HFFc6 (cell line): ENCODE results near the gene DNMBP. TPM values are rescaled to one million over a fixed set of nuclear protein-coding genes. Genes with fewer than 3 reads are reported as not detected.
"Not testable (repeated sequence)": the region's sequence is repeated elsewhere in the genome, so short reads cannot be mapped to it uniquely, and the experiment has no call there.

Experiments
- DNase-seq: peaks from one replicate; pipeline ENCODE4 v3.0.0-alpha.2; 2018
- H3K27ac Mint-ChIP-seq: 2 replicates; pipeline ENCODE4 v1.8.0; 2020; ENCODE audit warnings: mild to moderate bottlenecking, mixed read lengths
- H3K27me3 Mint-ChIP-seq: 2 replicates; pipeline ENCODE4 v1.8.0; 2021; ENCODE audit warnings: mild to moderate bottlenecking, moderate library complexity, mixed read lengths; ENCODE audit not compliant: insufficient read depth
- H3K36me3 Mint-ChIP-seq: 2 replicates; pipeline ENCODE4 v1.8.0; 2021; ENCODE audit warnings: low read depth, mixed read lengths
- H3K4me1 Mint-ChIP-seq: 2 replicates; pipeline ENCODE4 v1.8.0; 2020; ENCODE audit warnings: low read depth, mixed read lengths
- H3K4me3 Mint-ChIP-seq: 2 replicates; pipeline ENCODE4 v1.8.0; 2020; ENCODE audit warnings: mild to moderate bottlenecking, moderate library complexity, mixed read lengths
- H3K9me3 Mint-ChIP-seq: 2 replicates; pipeline ENCODE4 v1.8.0; 2020; ENCODE audit warnings: mild to moderate bottlenecking, mixed read lengths
- total RNA-seq, 6 experiments: library from RNA; stranded (reverse); fragmentation: NEBNext Ultra II Directional; extraction: Animal tissue kit (Norgen Biotek cat#: 25700); gene quantifications; 2 replicates in 1 of 6; 3 replicates in 5 of 6; pipeline ENCODE4 v1.2.3, GENCODE V29; 2021
- TF ChIP-seq, protein P1 (sequence below): fragments of 200-600 bp; sonication (generic); IDR thresholded peaks from 2 replicates; pipeline ENCODE4 v1.5.0; 2021; ENCODE audit warnings: antibody characterized with exemption, mild to moderate bottlenecking

The DNMBP gene
- total RNA-seq, 6 experiments from 2014 or later, result 24.9 to 44.7 (median 28.6) TPM

DNA sequence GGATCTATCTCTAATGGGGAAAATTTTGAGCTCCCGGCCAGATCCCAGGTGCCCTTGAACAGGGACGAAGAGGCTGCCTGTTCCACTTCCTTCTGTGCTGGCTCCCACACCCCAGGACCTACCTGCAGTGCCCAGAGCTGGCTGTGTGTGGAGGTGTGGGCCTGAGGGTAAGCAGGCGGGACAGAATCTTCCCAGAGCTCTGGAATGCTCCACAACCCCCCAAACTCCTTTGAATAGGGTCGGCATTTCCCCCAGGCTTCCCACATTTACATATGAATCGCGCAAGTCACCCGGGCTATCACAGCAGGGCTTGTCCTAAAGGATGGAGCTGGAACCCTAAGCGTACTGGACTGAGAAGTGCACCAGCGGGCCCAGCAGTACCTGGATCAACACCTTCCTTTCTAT, 95.9 kb downstream of the DNMBP start:
- Mint-ChIP-seq H3K9me3 (no peaks in the 10 kb centered on the region), H3K4me1 (peaks cover 45% of the 10 kb centered on the region), H3K27me3 (no peaks in the 10 kb centered on the region; the same call in 1 of the 2 replicates), H3K4me3 (no peak overlapping the region), H3K36me3 (peaks cover 27% of the 10 kb centered on the region), H3K27ac (peak overlapping the region; percentile 55)
- no peak for DNase-seq
- TF ChIP-seq, protein P1, sequence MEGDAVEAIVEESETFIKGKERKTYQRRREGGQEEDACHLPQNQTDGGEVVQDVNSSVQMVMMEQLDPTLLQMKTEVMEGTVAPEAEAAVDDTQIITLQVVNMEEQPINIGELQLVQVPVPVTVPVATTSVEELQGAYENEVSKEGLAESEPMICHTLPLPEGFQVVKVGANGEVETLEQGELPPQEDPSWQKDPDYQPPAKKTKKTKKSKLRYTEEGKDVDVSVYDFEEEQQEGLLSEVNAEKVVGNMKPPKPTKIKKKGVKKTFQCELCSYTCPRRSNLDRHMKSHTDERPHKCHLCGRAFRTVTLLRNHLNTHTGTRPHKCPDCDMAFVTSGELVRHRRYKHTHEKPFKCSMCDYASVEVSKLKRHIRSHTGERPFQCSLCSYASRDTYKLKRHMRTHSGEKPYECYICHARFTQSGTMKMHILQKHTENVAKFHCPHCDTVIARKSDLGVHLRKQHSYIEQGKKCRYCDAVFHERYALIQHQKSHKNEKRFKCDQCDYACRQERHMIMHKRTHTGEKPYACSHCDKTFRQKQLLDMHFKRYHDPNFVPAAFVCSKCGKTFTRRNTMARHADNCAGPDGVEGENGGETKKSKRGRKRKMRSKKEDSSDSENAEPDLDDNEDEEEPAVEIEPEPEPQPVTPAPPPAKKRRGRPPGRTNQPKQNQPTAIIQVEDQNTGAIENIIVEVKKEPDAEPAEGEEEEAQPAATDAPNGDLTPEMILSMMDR, result no peak

DNA sequence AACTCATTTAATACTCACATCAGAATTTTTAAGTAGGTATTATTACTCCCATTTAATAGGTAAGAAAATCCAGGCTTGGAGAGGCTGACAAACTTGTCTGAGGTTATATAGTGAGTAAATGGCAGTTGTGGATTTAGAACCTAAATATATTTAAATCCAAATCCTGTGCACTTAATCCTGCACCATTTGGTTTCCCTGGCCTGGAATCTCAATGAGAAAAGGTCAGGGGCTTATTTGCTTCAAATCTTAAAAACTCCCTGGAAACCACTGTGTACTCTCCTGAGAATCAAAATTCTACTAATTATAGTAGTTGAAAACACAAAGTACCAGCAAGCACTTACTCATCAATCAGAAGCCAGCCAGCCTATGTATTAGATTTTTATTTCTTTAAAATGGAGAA, 97.7 kb downstream of the DNMBP start:
- no peak overlapping the region for H3K4me3 Mint-ChIP-seq
- H3K27me3 Mint-ChIP-seq, result no peaks in the 10 kb centered on the region; the same call in 1 of the 2 replicates
- no peak for DNase-seq
- H3K27ac Mint-ChIP-seq, result peak overlapping the region; percentile 49
- H3K9me3 Mint-ChIP-seq, result no peaks in the 10 kb centered on the region
- peaks cover 51% of the 10 kb centered on the region for H3K4me1 Mint-ChIP-seq
- peaks cover 41% of the 10 kb centered on the region for H3K36me3 Mint-ChIP-seq
- TF ChIP-seq, protein P1, result no peak

DNA sequence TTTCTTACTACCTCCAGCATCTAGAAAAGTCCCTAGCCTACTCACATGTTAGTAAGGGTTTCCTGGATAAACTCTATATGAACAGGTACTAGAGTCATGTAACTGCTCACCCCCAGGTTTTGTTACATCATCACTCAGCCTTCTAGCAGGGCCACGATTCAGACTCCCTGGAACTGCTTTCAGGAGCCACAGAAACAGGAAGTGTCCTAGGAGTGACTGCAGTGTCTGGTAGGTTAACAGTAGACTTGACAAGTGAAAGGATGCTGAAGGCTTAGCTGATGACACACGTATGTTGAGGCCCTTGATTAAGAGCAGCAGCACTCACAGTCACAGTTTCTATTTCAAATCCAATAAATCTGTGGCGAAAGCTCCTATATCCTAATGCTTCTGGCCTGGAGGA, 101.2 kb downstream of the DNMBP start:
- Mint-ChIP-seq H3K27me3 (no peaks in the 10 kb centered on the region; the same call in 1 of the 2 replicates), H3K27ac (peak overlapping the region; percentile 79), H3K4me1 (peaks cover 59% of the 10 kb centered on the region), H3K9me3 (no peaks in the 10 kb centered on the region), H3K36me3 (peaks cover 65% of the 10 kb centered on the region), H3K4me3 (no peak overlapping the region)
- no peak for DNase-seq
- TF ChIP-seq, protein P1, result no peak

DNA sequence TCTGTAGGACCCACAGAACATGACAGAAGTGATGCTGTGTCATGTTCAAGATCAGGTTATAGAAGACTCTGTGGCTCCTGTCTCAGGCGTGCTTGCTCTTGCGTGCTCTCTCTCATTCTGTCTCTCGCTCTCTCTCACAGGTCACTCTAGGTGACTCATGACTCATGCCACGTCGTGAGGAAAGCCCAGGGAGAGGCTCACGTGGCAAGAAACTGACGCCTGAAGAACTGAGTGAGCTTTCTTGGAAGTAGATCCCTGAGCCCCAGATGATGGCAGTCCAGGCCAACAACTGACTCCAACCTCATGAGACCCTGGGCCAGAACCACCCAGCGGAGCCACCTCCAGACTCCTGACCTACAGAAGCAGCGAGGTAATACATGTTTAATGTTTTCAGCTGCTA, 103.3 kb downstream of the DNMBP start:
- TF ChIP-seq, protein P1, result 0 out of 2 replicates have a peak, but pooled peaks have one; percentile 11
- peaks cover 74% of the 10 kb centered on the region for H3K36me3 Mint-ChIP-seq
- no peak overlapping the region for H3K4me3 Mint-ChIP-seq
- H3K4me1 Mint-ChIP-seq, result peaks cover 53% of the 10 kb centered on the region
- peak overlapping the region; percentile 86 for H3K27ac Mint-ChIP-seq
- no peaks in the 10 kb centered on the region for H3K9me3 Mint-ChIP-seq
- no peaks in the 10 kb centered on the region; the same call in 1 of the 2 replicates for H3K27me3 Mint-ChIP-seq
- DNase-seq, result peak; percentile 42

DNA sequence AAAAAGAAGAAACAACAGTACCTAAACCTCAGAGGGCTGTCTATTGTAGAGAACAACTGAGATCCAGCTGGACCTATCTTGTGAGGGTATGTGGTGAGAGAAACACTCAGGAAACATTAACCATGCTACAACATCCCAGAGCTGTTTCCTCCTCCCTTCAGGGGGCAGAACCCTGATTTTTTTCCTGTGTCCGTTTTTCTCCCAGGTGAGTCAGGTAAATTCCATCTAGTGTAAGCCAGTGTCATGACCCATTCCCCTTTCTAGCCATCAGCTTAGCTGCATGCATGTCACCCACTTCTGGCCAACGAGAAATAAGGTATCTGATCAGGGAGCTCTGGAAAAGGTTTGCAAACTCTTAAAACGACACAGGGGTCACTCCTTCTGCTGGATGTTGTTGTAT, 103.8 kb downstream of the DNMBP start:
- Mint-ChIP-seq H3K4me3 (no peak overlapping the region), H3K27me3 (no peaks in the 10 kb centered on the region; the same call in 1 of the 2 replicates), H3K27ac (peak overlapping the region; percentile 86), H3K4me1 (peaks cover 53% of the 10 kb centered on the region), H3K9me3 (no peaks in the 10 kb centered on the region), H3K36me3 (peaks cover 74% of the 10 kb centered on the region)
- no peak for DNase-seq
- TF ChIP-seq, protein P1, result no peak

DNA sequence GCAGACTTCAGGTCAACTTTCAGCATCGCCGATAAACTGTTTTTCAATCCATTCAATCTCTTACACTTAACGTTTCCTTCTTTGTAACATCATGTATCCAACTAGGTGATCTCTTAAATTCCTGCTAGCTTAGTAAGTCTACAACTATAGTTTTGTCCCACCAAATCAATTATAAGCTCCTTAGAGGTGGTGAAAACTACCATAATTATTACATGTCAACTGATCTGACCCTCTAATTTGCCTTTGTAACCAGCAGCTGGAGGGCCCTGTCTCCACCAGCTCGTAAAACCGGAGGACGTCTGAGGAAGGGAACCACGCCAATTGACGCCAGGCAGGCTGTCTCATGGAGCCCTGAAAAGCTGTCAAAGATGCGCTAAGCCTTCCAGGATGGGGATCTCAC, 113.9 kb downstream of the DNMBP start:
- TF ChIP-seq, protein P1, result no peak
- Mint-ChIP-seq H3K4me3 (no peak overlapping the region), H3K9me3 (no peaks in the 10 kb centered on the region), H3K27ac (0 out of 2 replicates have a peak overlapping the region, but pooled peaks have one; percentile 5), H3K4me1 (peaks cover 9% of the 10 kb centered on the region), H3K36me3 (peaks cover 61% of the 10 kb centered on the region), H3K27me3 (peaks cover 3% of the 10 kb centered on the region; the same call in 1 of the 2 replicates)
- no peak for DNase-seq

DNA sequence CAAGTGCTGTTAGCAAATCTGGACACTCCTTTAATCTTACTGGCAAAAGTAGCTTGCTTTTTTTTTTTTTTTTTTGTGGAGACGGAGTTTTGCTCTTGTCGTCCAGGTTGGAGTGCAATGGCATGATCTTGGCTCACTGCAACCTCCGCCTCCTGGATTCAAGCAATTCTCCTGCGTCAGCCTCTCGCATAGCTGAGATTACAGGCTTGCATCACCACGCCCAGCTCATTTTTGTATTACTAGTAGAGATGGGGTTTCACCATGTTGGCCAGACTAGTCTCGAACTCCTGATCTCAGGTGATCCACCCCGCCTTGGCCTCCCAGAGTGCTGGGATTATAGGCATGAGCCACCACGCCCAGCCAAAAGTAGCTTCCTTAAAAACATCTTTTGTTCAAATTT, 114.7 kb downstream of the DNMBP start:
- not testable (repeated sequence) for H3K4me1 Mint-ChIP-seq, H3K27me3 Mint-ChIP-seq, DNase-seq, H3K9me3 Mint-ChIP-seq, H3K4me3 Mint-ChIP-seq
- H3K36me3 Mint-ChIP-seq, result peaks cover 58% of the 10 kb centered on the region
- H3K27ac Mint-ChIP-seq, result 0 out of 2 replicates have a peak overlapping the region, but pooled peaks have one; percentile 1
